ENCODE data around the gene CACNA1F. TPM values are rescaled to one million over a fixed set of nuclear protein-coding genes. Genes with fewer than 3 reads are reported as not detected.

The CACNA1F gene
- total and polyA plus RNA-seq, 10 of the 15 experiments (the other 5 are each of a cell fraction or from before 2014, with no cell fraction given) = 0.01 to 0.32 (median 0.05) TPM; not detected in 5

- H3K27ac ChIP-seq (ENCODE audit: control insufficient read depth, insufficient read depth) = no peak overlapping the region
- WGBS (ENCODE audit: insufficient coverage, insufficient replicate concordance, low lambda C conversion rate, missing lambda C conversion rate) = 76% methylated on average over 28 of the region's 28 CpGs
- TF ChIP-seq NKRF (conservative IDR thresholded peaks at IDR 0.05) (no peak), ELK1 (IDR thresholded peaks at IDR 0.05; ENCODE audit: low read depth, low read length) (no peak), CBFB (IDR thresholded peaks at IDR 0.05; ENCODE audit: low read depth) (no peak), RELA (IDR thresholded peaks at IDR 0.05; ENCODE audit: borderline replicate concordance, partially characterized antibody) (no peak), BACH1 (IDR thresholded peaks at IDR 0.05; ENCODE audit: borderline replicate concordance) (no peak), ZBTB4 (CRISPR knock-in tag; IDR thresholded peaks at IDR 0.05) (no peak), CHD2 (IDR thresholded peaks at IDR 0.05; ENCODE audit: borderline replicate concordance, low read depth, low read length) (no peak), MTA2 (IDR thresholded peaks at IDR 0.05; ENCODE audit: low read depth) (no peak), ZNF384 (IDR thresholded peaks at IDR 0.05; ENCODE audit: borderline replicate concordance, low read depth, low read length) (no peak), RAD21 (IDR thresholded peaks at IDR 0.05; ENCODE audit: insufficient read depth, low read depth, low read length) (no peak), SIN3A (IDR thresholded peaks at IDR 0.05; ENCODE audit: low read depth, low read length) (no peak), NFIC (IDR thresholded peaks at IDR 0.05; ENCODE audit: low read depth, low read length) (no peak), ZNF622 (IDR thresholded peaks at IDR 0.05) (no peak), POLR2A (IDR thresholded peaks at IDR 0.05; ENCODE audit: low read depth, low read length) (no peak), ZNF217 (IDR thresholded peaks at IDR 0.05) (no peak), HCFC1 (IDR thresholded peaks at IDR 0.05; ENCODE audit: low read length) (no peak)
Observed at GRCh38 chrX:49247916-49248811, 15.0 kb upstream of the CACNA1F start.

More at GRCh38 chrX:49247916-49248811, 15.0 kb upstream of the CACNA1F start:
- H3K36me3 ChIP-seq (ENCODE audit: control insufficient read depth in 2 of 2, insufficient read depth in 2 of 2, low read length in 1 of 2) = peaks cover 0 to 2% of the 10 kb centered on the region in 2 experiments; a peak in 2 of 4 replicates
- H3K4me3 ChIP-seq = no peak overlapping the region
- in situ Hi-C loops (cut with MboI) = no loop called here
- ChIA-PET RAD21 (ENCODE audit: unreplicated experiment) (no interaction called here), SMC1A (ENCODE audit: uncharacterized antibody, unreplicated experiment) (no interaction called here), CTCF (interaction anchor here (0.6 kb wide), 1 partner anchor 13 kb away, joined by 3 read pairs; the partner anchor contains the start of gene CCDC22), POLR2A (interaction anchor here (0.6 kb wide), 1 partner anchor 15 kb away, joined by 5 read pairs; no protein-coding TSS in a partner anchor)
- no peak overlapping the region for H3K4me2 ChIP-seq (ENCODE audit: control insufficient read depth, insufficient read depth)
- H3K4me1 ChIP-seq (ENCODE audit: control insufficient read depth, insufficient read depth, low read length) = no peaks in the 10 kb centered on the region
- no peaks in the 10 kb centered on the region for H4K20me1 ChIP-seq (ENCODE audit: control insufficient read depth, insufficient read depth)
- no TSS peak for BruUV-seq (replicated peaks)
- no peak for ATAC-seq
- intact Hi-C loops (cut with micrococcal nuclease; ENCODE audit: unreplicated experiment) = no loop called here
- H3K9me3 ChIP-seq (replicated peaks; ENCODE audit: control insufficient read depth, insufficient read depth, low read length) = no peaks in the 10 kb centered on the region
- no peaks in the 10 kb centered on the region for H3K79me2 ChIP-seq (ENCODE audit: control insufficient read depth, insufficient read depth, low read length)
- H3K9ac ChIP-seq (ENCODE audit: control insufficient read depth, insufficient read depth, low read length) = no peak overlapping the region
- no peak for FAIRE-seq
- no peaks in the 10 kb centered on the region for H3K27me3 ChIP-seq (replicated peaks in 1 of 2; ENCODE audit: control insufficient read depth in 2 of 2, insufficient read depth in 2 of 2, low read length in 1 of 2)
- no peak for DNase-seq (ENCODE audit: low read depth, low spot score)
- H2AFZ ChIP-seq (ENCODE audit: control insufficient read depth, low read depth, low read length) = no peak overlapping the region

All from GM12878 (cell line).